NOMO-1 treated with dmso at 0.1 percent for 144 hours (cell line): ENCODE results near the gene ANKRD52.
"Not testable (repeated sequence)": the region's sequence is repeated elsewhere in the genome, so short reads cannot be mapped to it uniquely, and the experiment has no call there.

ENCODE experiments used
- DNase-seq: peaks from one replicate; lab custom pipeline; 2025; ENCODE audit not compliant: unreplicated experiment; lab: John Stamatoyannopoulos, UW

ANKRD52 gene

GRCh38 chr12:56274299-56274698 lies 16.1 kb upstream of the ANKRD52 start:
- DNase-seq = no peak

GRCh38 chr12:56272468-56272867 lies 14.3 kb upstream of the ANKRD52 start:
- not testable (repeated sequence) for DNase-seq

GRCh38 chr12:56271031-56271430 lies 12.8 kb upstream of the ANKRD52 start:
- DNase-seq = no peak

GRCh38 chr12:56267443-56268071 lies 9.4 kb upstream of the ANKRD52 start:
- DNase-seq = no peak

GRCh38 chr12:56266693-56267442 lies 8.7 kb upstream of the ANKRD52 start, which contains the start of gene COQ10A:
TSS of gene COQ10A (plus strand) at chr12:56266942. CDS start at chr12:56267119, 177 bp downstream.
- DNase-seq = peak; percentile 84

GRCh38 chr12:56266068-56266692 lies 8.0 kb upstream of the ANKRD52 start:
- DNase-seq = not testable (repeated sequence)

GRCh38 chr12:56262955-56263354 lies 4.8 kb upstream of the ANKRD52 start:
- DNase-seq = not testable (repeated sequence)

- no peak for DNase-seq
These were observed 3.5 kb upstream of the ANKRD52 start for GRCh38 chr12:56261503-56262232.

- no peak for DNase-seq
These were observed 2.7 kb upstream of the ANKRD52 start for GRCh38 chr12:56260921-56261320.

- no peak for DNase-seq
These were observed 2.2 kb upstream of the ANKRD52 start for GRCh38 chr12:56260380-56260779.

GRCh38 chr12:56258820-56259183 lies 618 bp upstream of the ANKRD52 start:
- no peak for DNase-seq

GRCh38 chr12:56257491-56258067 lies 605 bp downstream of the ANKRD52 start:
- no peak for DNase-seq

- no peak for DNase-seq
These were observed 1.1 kb downstream of the ANKRD52 start for GRCh38 chr12:56257071-56257470.

- DNase-seq = no peak
These were observed 1.7 kb downstream of the ANKRD52 start for GRCh38 chr12:56256326-56256960.

- DNase-seq = no peak
These were observed 2.5 kb downstream of the ANKRD52 start for GRCh38 chr12:56255671-56256070.

GRCh38 chr12:56253091-56253490 lies 5.1 kb downstream of the ANKRD52 start:
- DNase-seq = no peak

GRCh38 chr12:56252649-56253048 lies 5.5 kb downstream of the ANKRD52 start:
- no peak for DNase-seq

GRCh38 chr12:56248711-56249110 lies 9.5 kb downstream of the ANKRD52 start:
- DNase-seq = no peak

- no peak for DNase-seq
These were observed 10.3 kb downstream of the ANKRD52 start for GRCh38 chr12:56247923-56248322.

- DNase-seq = no peak
These were observed 13.7 kb downstream of the ANKRD52 start for GRCh38 chr12:56244494-56244893.
